Kidney epithelial cell (primary cell): ENCODE measurements around the gene PRICKLE1. TPM values are rescaled to one million over a fixed set of nuclear protein-coding genes. Genes with fewer than 3 reads are reported as not detected.

ENCODE experiments used
- DNase-seq: peaks from one replicate; pipeline ENCODE4 v3.0.0-alpha.2; 2010; ENCODE audit warnings: low read depth
- H3K27me3 ChIP-seq: 2 replicates; pipeline ENCODE4 v1.6.0; 2011; ENCODE audit warnings: low read length; ENCODE audit not compliant: control insufficient read depth, insufficient read depth
- H3K36me3 ChIP-seq: 2 replicates; pipeline ENCODE4 v1.5.1; 2011; ENCODE audit warnings: low read length; ENCODE audit not compliant: control insufficient read depth, insufficient read depth
- H3K4me3 ChIP-seq: 2 replicates; pipeline ENCODE4 v1.5.1; 2011; ENCODE audit warnings: low read depth, mild to moderate bottlenecking, control low read depth, low read length
- total RNA-seq: library from RNA; depleted of rRNA; stranded (reverse); fragments of >200 nt; gene quantifications from 2 replicates; pipeline ENCODE4 v1.2.3, GENCODE V29; 2015
- TF ChIP-seq, protein P1 (sequence below): IDR thresholded peaks from 2 replicates; pipeline ENCODE4 v1.5.1; 2011; ENCODE audit warnings: mild to moderate bottlenecking, moderate library complexity, low read length, control low read depth, inconsistent platforms; ENCODE audit not compliant: insufficient read depth, poor library complexity, severe bottlenecking

The PRICKLE1 gene
- total RNA-seq, 1 donor from 2014 or later, result 8.0 TPM

GRCh38 chr12:42481368-42481767, 108.2 kb downstream of the PRICKLE1 start:
- H3K4me3 ChIP-seq, result peak overlapping the region; percentile 51
- TF ChIP-seq, protein P1, sequence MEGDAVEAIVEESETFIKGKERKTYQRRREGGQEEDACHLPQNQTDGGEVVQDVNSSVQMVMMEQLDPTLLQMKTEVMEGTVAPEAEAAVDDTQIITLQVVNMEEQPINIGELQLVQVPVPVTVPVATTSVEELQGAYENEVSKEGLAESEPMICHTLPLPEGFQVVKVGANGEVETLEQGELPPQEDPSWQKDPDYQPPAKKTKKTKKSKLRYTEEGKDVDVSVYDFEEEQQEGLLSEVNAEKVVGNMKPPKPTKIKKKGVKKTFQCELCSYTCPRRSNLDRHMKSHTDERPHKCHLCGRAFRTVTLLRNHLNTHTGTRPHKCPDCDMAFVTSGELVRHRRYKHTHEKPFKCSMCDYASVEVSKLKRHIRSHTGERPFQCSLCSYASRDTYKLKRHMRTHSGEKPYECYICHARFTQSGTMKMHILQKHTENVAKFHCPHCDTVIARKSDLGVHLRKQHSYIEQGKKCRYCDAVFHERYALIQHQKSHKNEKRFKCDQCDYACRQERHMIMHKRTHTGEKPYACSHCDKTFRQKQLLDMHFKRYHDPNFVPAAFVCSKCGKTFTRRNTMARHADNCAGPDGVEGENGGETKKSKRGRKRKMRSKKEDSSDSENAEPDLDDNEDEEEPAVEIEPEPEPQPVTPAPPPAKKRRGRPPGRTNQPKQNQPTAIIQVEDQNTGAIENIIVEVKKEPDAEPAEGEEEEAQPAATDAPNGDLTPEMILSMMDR, result no peak

GRCh38 chr12:42477941-42478340, 111.6 kb downstream of the PRICKLE1 start:
- Histone ChIP-seq H3K36me3 (peaks cover 2% of the 10 kb centered on the region), H3K4me3 (no peak overlapping the region), H3K27me3 (no peaks in the 10 kb centered on the region)
- DNase-seq, result no peak
- TF ChIP-seq, protein P1, result no peak

More at GRCh38 chr12:42481368-42481767, 108.2 kb downstream of the PRICKLE1 start:
- Histone ChIP-seq H3K36me3 (peaks cover 2% of the 10 kb centered on the region), H3K27me3 (no peaks in the 10 kb centered on the region)
- no peak for DNase-seq

- H3K27me3 ChIP-seq, result no peaks in the 10 kb centered on the region
- TF ChIP-seq, protein P1, result no peak
- no peak for DNase-seq
- no peaks in the 10 kb centered on the region for H3K36me3 ChIP-seq
- H3K4me3 ChIP-seq, result no peak overlapping the region
These were observed 114.4 kb downstream of the PRICKLE1 start for GRCh38 chr12:42475106-42475505.

DNA sequence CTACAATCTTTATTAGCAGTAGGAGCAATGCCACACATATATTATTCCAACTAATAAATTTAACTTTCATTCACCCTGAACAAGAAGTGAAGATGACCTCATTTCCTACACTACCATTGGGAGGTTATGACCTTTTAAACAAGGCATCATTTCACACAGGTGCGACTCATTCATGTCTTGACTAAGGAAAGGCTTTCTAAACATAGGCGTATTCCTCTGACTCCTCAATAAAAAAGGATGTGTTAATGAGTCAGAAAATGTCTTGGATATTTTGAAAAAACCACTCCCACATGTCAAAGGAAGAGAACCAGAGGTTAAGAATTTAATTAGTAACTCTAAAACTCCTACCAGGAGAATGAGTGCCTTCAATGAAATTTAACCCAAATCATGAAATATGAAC, 115.2 kb downstream of the PRICKLE1 start:
- no peaks in the 10 kb centered on the region for H3K36me3 ChIP-seq
- no peaks in the 10 kb centered on the region for H3K27me3 ChIP-seq
- peak; percentile 74 for DNase-seq
- TF ChIP-seq, protein P1, result no peak
- H3K4me3 ChIP-seq, result no peak overlapping the region

- Histone ChIP-seq H3K36me3 (peaks cover 1% of the 10 kb centered on the region), H3K27me3 (no peaks in the 10 kb centered on the region), H3K4me3 (no peak overlapping the region)
- no peak for DNase-seq
- TF ChIP-seq, protein P1, result no peak
These were observed 116.0 kb downstream of the PRICKLE1 start for GRCh38 chr12:42473561-42473960.

DNA sequence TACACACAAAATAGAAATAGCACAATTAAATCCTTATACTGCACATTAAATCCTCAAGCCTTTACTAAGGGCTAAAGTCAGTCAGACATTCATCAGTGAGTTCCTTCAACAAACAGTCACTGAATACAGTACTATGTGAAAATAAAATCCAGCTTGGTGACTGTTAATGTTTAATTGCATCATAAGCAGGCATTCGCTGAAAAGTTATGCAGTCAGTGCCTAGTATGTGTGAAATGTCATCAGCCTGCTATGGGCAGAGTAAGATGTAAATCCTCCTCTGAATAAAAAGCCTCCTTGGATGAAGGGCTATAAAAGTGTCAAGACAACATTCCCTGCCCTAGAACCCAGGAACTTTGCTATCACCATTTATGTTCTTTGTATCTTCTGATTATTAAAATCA, 116.4 kb downstream of the PRICKLE1 start:
- Histone ChIP-seq H3K27me3 (no peaks in the 10 kb centered on the region), H3K4me3 (no peak overlapping the region), H3K36me3 (peaks cover 1% of the 10 kb centered on the region)
- no peak for DNase-seq
- TF ChIP-seq, protein P1, result no peak
